ENCODE results near the gene SHLD2. TPM values are rescaled to one million over a fixed set of nuclear protein-coding genes. Genes with fewer than 3 reads are reported as not detected.

Gene SHLD2
- total and polyA plus RNA-seq, 11 donors = 4.3 to 17.7 (median 10.3) TPM

DNA sequence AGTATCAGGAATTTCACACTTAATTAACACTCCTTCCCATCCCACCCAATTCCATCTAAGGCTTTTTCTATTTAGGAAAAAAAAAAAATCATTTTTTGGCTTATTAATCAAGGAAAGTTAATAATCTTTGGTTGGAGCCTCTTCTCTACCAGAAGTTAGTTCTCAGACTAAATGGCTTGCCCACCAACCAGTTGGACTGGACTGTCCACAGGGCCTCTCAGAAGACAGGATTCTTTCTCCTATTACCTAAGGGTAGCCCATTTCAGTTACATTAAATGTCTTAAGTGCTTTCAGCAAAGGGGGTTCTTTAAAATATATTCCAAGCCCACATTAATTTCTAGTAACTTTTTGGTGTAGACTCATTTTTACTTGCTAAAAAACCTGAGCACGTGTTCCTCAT lies 35.6 kb upstream of the SHLD2 start:
- Histone ChIP-seq H3K4me1 (peaks cover 0 to 13% (median 0%) of the 10 kb centered on the region in 12 donors), H3K36me3 (peaks cover 0 to 100% (median 90%) of the 10 kb centered on the region in 9 donors), H3K27me3 (no peaks in the 10 kb centered on the region), H3K4me3 (no peak overlapping the region), H3K27ac (no peak overlapping the region), H3K9me3 (no peaks in the 10 kb centered on the region)
- ATAC-seq (no peak), DNase-seq (no peak)
- WGBS, 4 donors = 99 to 100% (median 99%) methylated on average over 1 of the region's 1 CpG
- intact Hi-C loops (cut with DNase I) = no loop called here
- TF ChIP-seq CTCF (IDR thresholded peaks at IDR 0.05) = no peak
- no peak for TF ChIP-seq POLR2A (IDR thresholded peaks at IDR 0.05)

DNA sequence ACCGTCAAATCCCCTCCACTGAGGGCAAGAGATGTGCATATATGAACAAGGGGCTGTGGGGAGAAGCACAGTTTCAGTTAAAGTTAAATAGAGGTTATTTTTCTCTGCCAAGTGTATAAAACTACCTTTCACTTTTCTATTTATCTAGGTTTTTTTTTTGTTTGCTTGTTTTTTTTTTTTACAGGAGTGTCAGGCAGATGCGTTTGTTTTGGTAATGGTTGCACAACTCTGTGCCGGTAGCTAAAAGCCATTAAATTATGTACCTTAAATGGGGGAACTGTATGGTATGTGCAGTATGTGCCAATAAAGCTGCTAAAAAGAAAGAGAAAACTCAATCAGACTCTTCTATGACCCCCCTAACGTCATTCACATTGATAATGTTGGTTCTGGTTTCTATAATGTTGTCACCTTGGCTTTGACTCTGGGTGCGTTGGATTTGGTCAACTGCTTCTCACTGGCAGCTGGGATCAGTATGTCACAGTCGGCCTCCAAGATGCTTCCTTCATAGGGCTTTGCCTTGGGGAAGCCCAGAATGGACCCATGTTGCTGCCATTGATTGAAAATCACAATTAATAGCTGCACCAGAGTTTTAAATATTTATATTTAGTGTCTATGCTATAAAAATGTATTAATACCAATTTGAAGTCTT lies 34.6 kb upstream of the SHLD2 start:
- Histone ChIP-seq H3K4me3 (no peak overlapping the region), H3K4me1 (peaks cover 0 to 3% (median 0%) of the 10 kb centered on the region in 12 donors), H3K27ac (no peak overlapping the region), H3K9me3 (no peaks in the 10 kb centered on the region), H3K27me3 (no peaks in the 10 kb centered on the region), H3K36me3 (peaks cover 0 to 100% (median 93%) of the 10 kb centered on the region in 9 donors)
- no peak for ATAC-seq
- DNase-seq = no peak
- WGBS, 4 donors = 92 to 94% (median 93%) methylated on average over 6 of the region's 6 CpGs
- intact Hi-C loops (cut with DNase I) = no loop called here
- TF ChIP-seq CTCF (IDR thresholded peaks at IDR 0.05) = no peak
- TF ChIP-seq POLR2A (IDR thresholded peaks at IDR 0.05) = no peak

DNA sequence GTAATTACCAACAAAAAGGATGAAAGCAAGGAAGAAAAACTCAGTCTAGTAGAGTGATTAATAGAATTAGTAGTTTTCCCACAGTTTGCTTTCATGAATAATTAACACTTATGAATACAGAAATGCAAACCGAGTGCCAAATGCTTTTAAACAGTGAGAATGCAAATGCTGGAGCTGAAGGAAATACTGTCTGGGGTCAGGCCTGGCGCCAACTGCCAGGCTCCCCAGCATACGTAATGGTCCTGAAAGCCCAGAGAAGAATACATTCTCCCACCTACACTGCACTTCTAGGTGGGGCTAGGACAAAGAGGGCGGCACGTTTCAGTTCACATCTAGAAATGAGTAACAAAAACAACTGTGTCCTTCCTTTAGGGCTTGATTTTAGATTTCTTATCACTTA lies 30.4 kb upstream of the SHLD2 start:
- H3K9me3 ChIP-seq = no peaks in the 10 kb centered on the region
- DNase-seq (no peak), ATAC-seq (no peak)
- no peak overlapping the region for H3K27ac ChIP-seq
- TF ChIP-seq CTCF (IDR thresholded peaks at IDR 0.05) (no peak), POLR2A (IDR thresholded peaks at IDR 0.05) (no peak)
- peaks cover 7 to 100% (median 96%) of the 10 kb centered on the region in 9 donors for H3K36me3 ChIP-seq
- intact Hi-C loops (cut with DNase I) = no loop called here
- H3K4me1 ChIP-seq = no peaks in the 10 kb centered on the region
- 82 to 87% (median 83%) methylated on average over 5 of the region's 5 CpGs for WGBS, 4 donors
- no peaks in the 10 kb centered on the region for H3K27me3 ChIP-seq
- no peak overlapping the region for H3K4me3 ChIP-seq

DNA sequence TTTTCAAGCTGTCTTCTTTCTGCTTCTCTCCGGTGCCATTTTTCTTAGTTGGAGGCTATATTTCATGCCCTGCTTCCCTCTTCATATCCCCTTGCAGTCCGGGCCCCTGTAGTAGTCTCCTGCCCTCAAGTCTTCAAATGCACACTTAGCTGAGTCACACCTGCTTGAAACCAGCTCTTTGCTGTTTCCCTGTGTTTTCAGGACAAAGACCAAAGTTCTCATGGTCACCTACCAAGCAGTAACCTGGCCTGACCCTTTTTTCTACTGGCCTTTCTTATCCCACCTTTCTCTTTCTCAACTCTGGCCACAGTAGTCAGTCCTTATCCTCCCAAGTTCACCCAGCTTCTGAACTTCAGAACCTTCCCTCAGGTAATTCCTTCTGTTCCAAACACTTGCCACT lies 28.8 kb upstream of the SHLD2 start:
- no peak for ATAC-seq
- Histone ChIP-seq H3K9me3 (no peaks in the 10 kb centered on the region), H3K4me3 (no peak overlapping the region), H3K27ac (no peak overlapping the region), H3K27me3 (no peaks in the 10 kb centered on the region), H3K4me1 (no peaks in the 10 kb centered on the region), H3K36me3 (peaks cover 6 to 100% (median 95%) of the 10 kb centered on the region in 9 donors)
- no peak for TF ChIP-seq POLR2A (IDR thresholded peaks at IDR 0.05)
- no peak for TF ChIP-seq CTCF (IDR thresholded peaks at IDR 0.05)
- DNase-seq = no peak
- WGBS, 4 donors = 97 to 99% (median 98%) methylated on average over 2 of the region's 2 CpGs
- intact Hi-C loops (cut with DNase I) = no loop called here

Data from heart left ventricle (tissue), 16 donors.